UCSD-AML1 (cell line): ENCODE data around the gene CHTF18.
"Not testable (repeated sequence)": the region's sequence is repeated elsewhere in the genome, so short reads cannot be mapped to it uniquely, and the experiment has no call there.

Source experiments
- DNase-seq: peaks from one replicate; lab custom pipeline; 2025; ENCODE audit not compliant: unreplicated experiment; lab: John Stamatoyannopoulos, UW

CHTF18 gene

DNA sequence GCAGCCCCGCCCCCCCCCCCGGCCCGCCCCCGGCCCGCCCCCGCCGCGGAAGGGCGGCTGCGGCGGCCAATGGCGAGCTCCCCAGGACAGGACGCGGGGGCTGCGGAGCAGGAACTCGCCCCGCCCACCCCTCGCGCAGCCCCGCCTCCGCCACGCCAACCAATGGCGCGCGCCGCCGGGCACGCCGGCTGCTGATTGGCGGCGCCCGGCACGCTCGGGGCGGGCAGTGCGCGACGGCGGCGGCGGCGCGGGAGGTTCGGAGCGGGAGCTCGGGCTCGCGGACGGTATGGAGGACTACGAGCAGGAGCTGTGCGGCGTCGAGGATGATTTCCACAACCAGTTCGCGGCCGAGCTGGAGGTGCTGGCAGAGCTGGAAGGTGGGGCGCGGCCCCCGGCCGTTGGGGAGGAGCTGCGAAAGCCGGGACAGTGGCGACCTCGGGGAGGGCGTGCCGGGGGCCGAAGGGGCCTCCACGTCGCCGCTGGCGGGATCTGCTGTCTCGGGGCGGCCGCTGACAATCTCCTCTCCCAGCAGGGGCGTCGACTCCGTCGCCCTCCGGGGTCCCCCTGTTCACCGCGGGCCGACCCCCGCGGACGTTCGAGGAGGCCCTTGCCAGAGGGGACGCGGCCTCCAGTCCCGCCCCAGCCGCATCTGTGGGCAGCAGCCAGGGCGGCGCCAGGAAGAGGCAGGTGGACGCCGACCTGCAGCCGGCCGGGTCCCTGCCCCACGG, at the start of gene CHTF18:
Gene CHTF18, plus strand, starts transcription at position 222 of the 728 bp plus-strand sequence. Its CDS starts 65 bp downstream, at position 287.
- DNase-seq = peak; percentile 94

GRCh38 chr16:739560-740458, 48.6 kb upstream of the CHTF18 start:
- no peak for DNase-seq

DNA sequence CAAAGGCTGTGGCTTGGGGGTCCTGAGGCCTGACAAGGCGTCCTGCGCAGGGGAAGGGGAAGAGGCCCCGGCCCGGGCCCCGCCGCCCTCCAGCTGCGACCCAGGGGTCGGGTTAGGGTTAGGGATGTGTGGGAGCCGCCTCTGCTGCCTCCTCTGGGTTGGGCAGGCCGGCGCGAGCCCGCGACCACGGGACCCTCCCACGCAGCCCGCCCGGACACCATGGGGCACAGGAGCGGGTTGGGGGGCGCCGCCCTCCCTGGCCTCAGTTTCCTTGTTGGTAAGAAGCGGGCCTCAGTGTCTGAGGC, 48.0 kb upstream of the CHTF18 start:
- no peak for DNase-seq

DNA sequence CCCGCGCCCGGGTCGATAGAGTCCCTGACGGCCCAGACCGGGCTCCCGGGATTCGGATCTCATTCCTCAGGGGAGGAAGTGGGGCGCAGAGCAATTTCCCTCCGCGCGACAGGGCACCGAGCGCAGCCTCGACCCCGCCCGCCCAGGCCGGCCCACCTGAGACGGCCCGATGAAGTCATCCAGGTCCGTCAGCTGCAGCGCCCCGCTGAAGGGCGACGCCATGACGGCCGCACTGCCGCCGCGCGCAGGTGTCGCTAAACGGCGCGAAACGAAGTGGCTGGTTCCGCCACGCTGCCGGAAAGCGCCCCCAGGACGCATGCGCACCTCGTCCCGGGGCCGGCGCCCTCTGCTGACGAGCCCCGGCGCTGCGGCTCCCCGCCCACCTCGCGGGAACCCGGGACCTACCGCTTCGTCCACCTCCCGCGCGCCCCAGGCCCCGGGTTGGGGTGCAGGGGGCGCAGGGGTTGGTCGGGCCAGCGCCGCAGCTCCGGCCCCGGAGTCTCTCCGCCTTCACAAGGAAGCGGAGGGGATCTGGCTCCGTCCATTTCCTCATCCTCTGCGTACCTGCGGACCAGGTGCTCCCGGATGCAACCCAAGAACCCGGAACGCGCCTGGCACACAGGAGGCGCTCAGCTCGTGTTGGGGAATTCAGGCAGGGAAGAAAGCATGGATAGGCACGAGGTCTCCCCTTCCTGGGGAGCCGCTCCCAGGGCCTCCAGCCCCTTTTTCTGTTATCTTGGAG, 47.5 kb upstream of the CHTF18 start, which contains the start of gene CIAO3:
Gene CIAO3, minus strand, starts transcription at position 234 of the 742 bp plus-strand sequence. Its CDS starts 12 bp downstream, at position 222.
- DNase-seq = peak; percentile 91

DNA sequence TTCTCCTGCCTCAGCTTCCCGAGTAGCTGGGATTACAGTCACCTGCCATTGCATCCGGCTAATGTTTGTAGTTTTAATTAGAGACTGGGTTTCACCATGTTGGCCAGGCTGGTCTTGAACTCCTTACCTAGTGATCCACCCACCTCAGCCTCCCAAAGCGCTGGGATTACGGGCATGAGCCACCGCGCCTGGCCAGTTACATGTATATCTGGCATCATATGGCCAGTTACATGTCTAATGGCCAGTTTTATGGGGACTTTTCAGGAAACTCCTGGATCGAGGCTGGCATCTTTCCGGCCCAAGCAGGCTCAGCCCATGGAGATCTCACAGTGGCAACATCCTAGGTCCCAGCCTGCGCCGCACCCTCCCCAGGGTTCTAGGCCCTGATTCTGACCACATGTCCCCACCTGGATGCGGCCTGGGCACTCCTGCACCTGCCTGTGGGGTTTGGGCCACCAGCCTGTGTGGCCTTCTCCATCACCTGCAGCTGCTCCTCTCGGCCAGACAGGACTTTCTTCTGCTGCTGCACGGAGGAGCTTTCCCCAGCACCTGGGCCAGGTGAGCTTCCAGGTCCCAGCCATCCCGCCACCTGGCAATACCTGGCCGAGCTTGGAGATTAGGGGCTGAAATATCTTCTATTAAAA, 46.3 kb upstream of the CHTF18 start:
- DNase-seq = no peak

- DNase-seq = not testable (repeated sequence)
Observed at GRCh38 chr16:742894-743293, 45.5 kb upstream of the CHTF18 start.

DNA sequence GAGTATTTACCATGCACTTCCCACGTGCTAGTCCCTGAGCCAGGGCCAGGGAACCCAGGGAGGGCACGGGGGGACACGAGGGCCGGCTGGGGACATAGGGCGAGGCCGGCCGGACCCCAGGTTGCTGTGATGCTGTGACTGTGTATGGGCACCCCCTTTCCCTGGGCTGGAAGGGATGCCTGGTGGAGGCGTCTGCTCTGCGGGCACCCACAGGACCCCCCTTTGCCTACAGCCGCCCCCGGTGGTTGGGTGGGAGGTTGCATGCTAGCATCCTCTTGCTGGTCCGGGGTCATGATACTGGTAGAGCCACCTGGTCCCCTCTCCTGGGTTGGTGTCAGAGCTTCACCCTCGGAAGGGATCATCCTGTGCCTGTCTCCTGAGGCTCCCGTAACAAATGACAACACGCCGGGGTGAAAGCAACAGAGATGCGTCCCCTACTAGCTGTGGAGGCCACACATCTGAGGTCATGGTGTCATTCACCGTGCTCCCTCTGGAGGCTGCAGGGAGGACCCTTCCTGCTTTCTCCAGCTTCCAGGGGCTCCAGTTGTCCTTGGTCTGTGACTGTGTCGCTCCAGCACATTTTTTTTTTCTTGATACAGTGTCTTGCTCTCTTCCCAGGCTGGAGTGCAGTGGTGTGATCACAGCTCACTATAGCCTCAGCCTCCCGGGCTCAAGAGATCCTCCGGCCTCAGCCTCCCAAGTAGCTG, 44.5 kb upstream of the CHTF18 start:
- DNase-seq = no peak

- DNase-seq = peak; percentile 21
Observed at GRCh38 chr16:745739-746138, 42.7 kb upstream of the CHTF18 start.

- DNase-seq = no peak
Observed at GRCh38 chr16:746637-747036, 41.8 kb upstream of the CHTF18 start.

GRCh38 chr16:747978-748746, 40.3 kb upstream of the CHTF18 start:
- no peak for DNase-seq

DNA sequence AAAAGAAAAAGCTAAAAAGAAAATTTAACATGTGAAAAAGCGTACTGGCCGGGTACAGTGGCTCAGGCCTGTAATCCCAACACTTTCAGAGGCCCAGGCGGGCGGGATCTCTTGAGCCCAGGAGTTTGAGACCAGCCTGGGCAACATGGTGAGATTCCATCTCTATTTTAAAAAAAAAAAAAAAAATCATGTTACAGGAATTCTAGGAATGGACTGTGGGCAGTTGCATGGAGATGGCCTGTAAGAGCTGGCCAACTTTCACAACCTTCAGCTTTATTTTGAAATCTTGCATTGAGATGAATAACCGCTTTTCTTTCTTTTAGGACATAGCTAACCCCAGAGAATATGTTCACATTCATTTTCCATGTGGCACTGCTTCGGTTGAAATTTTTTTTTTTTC, 39.4 kb upstream of the CHTF18 start:
- no peak for DNase-seq

DNA sequence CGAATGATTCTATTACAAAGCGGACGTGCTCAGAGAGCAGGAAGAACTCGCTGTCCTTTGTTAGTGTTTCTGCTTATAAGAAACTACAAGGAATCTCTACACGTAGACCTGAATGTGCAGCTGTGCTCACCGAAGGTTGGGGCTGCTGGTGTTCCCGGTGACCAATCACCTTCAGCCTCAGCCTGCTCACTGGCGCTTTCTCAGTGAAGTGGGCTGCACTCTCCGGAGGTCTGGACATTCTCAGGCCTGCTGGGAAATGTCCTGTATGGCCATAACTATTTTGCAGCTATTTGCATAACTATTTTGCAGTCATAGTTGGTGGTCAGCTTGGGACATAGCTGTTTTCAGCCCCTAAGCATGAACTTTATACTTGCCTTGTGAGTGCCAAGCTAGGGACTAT, 37.9 kb upstream of the CHTF18 start:
- no peak for DNase-seq

GRCh38 chr16:751152-752006, 37.0 kb upstream of the CHTF18 start:
- DNase-seq = no peak

- no peak for DNase-seq
Observed at GRCh38 chr16:752007-752312, 36.5 kb upstream of the CHTF18 start.

DNA sequence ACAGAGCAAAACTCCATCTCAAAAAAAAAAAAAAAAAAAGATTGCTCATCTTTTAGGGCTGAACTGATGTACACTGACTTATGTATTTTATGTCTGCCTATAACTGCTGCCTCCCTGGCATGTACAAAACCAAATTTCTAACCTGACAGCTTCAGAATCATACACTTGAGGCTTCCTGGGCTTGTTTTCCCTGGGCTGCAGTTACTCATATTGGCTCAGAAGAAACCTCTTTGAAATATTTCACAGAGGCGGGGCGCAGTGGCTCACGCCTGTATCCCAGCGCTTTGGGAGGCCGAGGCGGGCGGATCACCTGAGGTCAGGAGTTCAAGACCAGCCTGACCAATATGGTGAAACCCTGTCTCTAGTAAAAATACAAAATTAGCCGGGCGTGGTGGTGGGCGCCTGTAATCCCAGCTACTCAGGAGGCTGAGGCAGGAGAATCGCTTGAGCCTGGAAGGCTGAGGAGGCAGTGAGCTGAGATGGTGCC, 34.3 kb upstream of the CHTF18 start:
- not testable (repeated sequence) for DNase-seq

DNA sequence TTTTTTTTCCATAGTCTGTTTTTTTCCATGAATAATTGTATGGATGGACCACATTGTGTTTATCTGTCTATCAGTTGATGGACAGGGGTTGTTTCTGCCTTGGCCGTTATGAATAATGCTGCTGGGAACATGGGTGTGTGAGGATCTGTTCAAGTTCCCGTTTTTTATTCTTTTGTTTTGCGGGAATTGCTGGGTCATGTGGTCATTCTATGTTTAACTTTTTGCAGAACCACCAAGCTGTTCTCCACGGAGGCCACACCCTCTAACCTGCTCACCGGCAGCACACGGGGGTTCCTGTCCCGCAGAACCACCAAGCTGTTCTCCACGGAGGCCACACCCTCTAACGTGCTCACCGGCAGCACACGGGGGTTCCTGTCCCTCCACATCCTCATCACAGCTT, 33.8 kb upstream of the CHTF18 start:
- DNase-seq = peak; percentile 49

DNA sequence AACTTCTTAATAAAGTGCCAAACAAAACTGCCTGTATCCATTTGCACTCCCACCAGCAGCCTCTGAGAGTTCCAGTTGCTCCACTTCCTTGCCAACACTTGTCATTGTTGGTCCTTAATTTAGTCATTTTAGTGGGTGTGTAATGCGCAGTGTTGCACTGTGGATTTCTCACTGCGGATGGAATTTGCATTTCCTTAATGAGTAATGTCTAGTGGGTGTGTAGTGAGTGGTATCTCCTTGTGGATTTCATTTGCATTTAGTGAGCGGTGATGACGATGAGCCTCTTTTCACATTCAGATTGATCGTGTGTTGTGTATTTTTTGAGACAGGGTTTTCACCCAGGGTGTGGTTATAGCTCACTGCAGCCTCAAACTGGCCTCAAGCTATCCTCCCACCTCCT, 32.0 kb upstream of the CHTF18 start:
- DNase-seq = no peak

DNA sequence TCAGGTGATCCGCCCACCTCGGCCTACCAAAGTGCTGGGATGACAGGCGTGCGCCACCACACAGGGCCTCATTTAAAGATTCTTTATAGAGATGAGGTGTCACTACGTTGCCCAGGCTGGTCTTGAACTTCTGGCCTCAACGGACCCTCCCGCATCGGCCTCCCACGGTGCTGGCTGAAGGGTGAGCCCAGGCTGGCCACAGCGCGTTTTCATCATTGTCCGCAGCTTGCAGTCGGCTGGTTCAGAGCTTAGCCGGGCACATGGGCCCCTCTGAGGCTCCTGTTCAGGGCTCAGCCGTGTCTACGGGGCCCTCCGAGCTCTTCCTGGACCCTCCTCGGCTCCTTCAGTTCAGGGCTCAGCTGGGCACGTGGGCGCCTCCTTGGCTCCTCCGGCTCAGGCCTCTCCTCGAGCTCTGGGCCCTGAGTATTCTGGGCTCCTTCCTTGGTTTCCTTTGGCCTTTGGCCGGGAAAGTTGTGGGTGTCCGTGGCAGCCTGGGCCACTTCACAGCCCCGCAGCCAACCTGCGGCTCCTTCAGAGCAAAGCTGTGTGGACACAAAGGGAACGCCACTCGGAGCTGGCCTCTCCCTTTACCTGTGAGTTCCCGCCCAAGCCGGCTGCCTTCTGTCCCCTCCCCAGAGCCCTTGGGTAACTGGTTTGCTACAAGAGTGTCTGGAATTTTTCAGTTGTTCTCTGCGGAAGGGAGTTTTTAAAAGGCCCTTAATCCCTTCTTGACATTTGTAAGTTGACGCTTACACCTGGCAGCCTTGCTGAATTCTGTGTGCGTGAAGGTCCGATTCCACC, 29.1 kb upstream of the CHTF18 start:
- no peak for DNase-seq
